GM12878 (cell line): ENCODE results near the gene MRPS18A. TPM values are rescaled to one million over a fixed set of nuclear protein-coding genes. Genes with fewer than 3 reads are reported as not detected.
A peak's percentile ranks its signal among the peaks of the same experiment; 100 is the strongest.

Experiments
- CREB1 ChIP-seq: IDR thresholded peaks from 2 replicates; pipeline ENCODE4 v1.6.1; 2012; ENCODE audit warnings: low read depth, mild to moderate bottlenecking, inconsistent platforms
- DPF2 ChIP-seq: fragments of 450-650 bp; IDR thresholded peaks from 2 replicates; pipeline ENCODE4 v1.6.1; 2017; ENCODE audit warnings: mild to moderate bottlenecking
- EZH2 ChIP-seq: IDR thresholded peaks from 2 replicates; pipeline ENCODE4 v1.6.1; 2012; ENCODE audit warnings: low read depth, mild to moderate bottlenecking, control low read depth, inconsistent platforms, low read length, borderline replicate concordance; ENCODE audit not compliant: control insufficient read depth
- FOXM1 ChIP-seq: IDR thresholded peaks from 2 replicates; pipeline ENCODE4 v1.6.1; 2012; ENCODE audit warnings: low read depth, mild to moderate bottlenecking, inconsistent platforms, low read length, moderate library complexity
- NRF1 ChIP-seq: conservative IDR thresholded peaks from 2 replicates; pipeline ENCODE4 v1.6.1; 2011; ENCODE audit warnings: mild to moderate bottlenecking, low read depth, low read length, improper control_type of control experiment
- RBBP5 ChIP-seq: fragments of 200-600 bp; sonication (generic); conservative IDR thresholded peaks from 2 replicates; pipeline ENCODE4 v1.6.1; 2016
- RELA ChIP-seq: fragments of 450-650 bp; IDR thresholded peaks from 2 replicates; pipeline ENCODE4 v1.8.0; 2014; ENCODE audit warnings: borderline replicate concordance; ENCODE audit not compliant: partially characterized antibody
- RFX5 ChIP-seq: IDR thresholded peaks from 2 replicates; pipeline ENCODE4 v1.6.1; 2011; ENCODE audit warnings: low read depth, low read length, improper control_type of control experiment
- SMAD1 ChIP-seq: fragments of 450-650 bp; IDR thresholded peaks from 2 replicates; pipeline ENCODE4 v1.6.1; 2018; ENCODE audit warnings: mild to moderate bottlenecking, low read depth; ENCODE audit not compliant: partially characterized antibody
- STAT1 ChIP-seq: fragments of 450-650 bp; conservative IDR thresholded peaks from 2 replicates; pipeline ENCODE4 v1.6.1; 2014; ENCODE audit warnings: antibody characterized with exemption, mild to moderate bottlenecking
- SUZ12 ChIP-seq: fragments of 200-600 bp; sonication (generic); IDR thresholded peaks from one replicate; pipeline ENCODE4 v1.6.1; 2018; ENCODE audit warnings: antibody characterized with exemption, mild to moderate bottlenecking; ENCODE audit not compliant: unreplicated experiment
- TCF7 ChIP-seq: IDR thresholded peaks from 2 replicates; pipeline ENCODE4 v1.6.1; 2014; ENCODE audit warnings: antibody characterized with exemption, borderline replicate concordance
- polyA plus RNA-seq, 11 experiments: library from polyadenylated mRNA; depleted of rRNA in 4 of 11; unstranded in 6 of 11; stranded (reverse) in 5 of 11; fragments of >200 nt; fragmentation: Nextera tagmentation in 4 of 11; fragmentation: Illumina TruSeq in 1 of 11; extraction: Ambion mirVana in 4 of 11; extraction: Trizol in 1 of 11; gene quantifications; 1 replicate in 1 of 11; 2 replicates in 10 of 11; pipeline versions ENCODE4 v1.2.1 to v1.2.3, GENCODE V29; 2011 to 2016; ENCODE audit warnings: inconsistent platforms in 2 of 11, missing spikeins in 2 of 11, low read depth in 1 of 11
- total RNA-seq, 4 experiments: library from RNA; depleted of rRNA in 3 of 4; stranded (reverse); fragments of >200 nt in 3 of 4; fragmentation: Illumina TruSeq in 1 of 4; extraction: Trizol in 1 of 4; gene quantifications; 2 replicates each; pipeline versions ENCODE4 v1.2.1 to v1.2.3, GENCODE V29; 2013 to 2021
- TF ChIP-seq, protein P1 (sequence below), 3 experiments: IDR thresholded peaks in 2 of 3; conservative IDR thresholded peaks in 1 of 3; 2 replicates each; pipeline ENCODE4 v1.5.1; 2011; ENCODE audit warnings: low read depth in 3 of 3, low read length in 3 of 3, mild to moderate bottlenecking in 3 of 3, control low read depth in 2 of 3, moderate library complexity in 2 of 3, inconsistent platforms in 1 of 3, mixed read lengths in 1 of 3; ENCODE audit not compliant: control insufficient read depth in 2 of 3, insufficient read depth in 1 of 3; ENCODE audit errors: extremely low read depth in 1 of 3
- TF ChIP-seq, protein P2 (sequence below): IDR thresholded peaks from 2 replicates; pipeline ENCODE4 v1.6.1; 2011; ENCODE audit warnings: low read depth, mild to moderate bottlenecking, low read length, moderate library complexity, borderline replicate concordance; ENCODE audit errors: extremely low read depth
- TF ChIP-seq, protein P3 (sequence below): IDR thresholded peaks from 2 replicates; pipeline ENCODE4 v1.6.1; 2012; ENCODE audit warnings: low read depth, low read length, improper control_type of control experiment
- TF ChIP-seq, protein P4 (sequence below): fragments of 450-650 bp; IDR thresholded peaks from 2 replicates; pipeline ENCODE4 v1.6.1; 2017; ENCODE audit warnings: mild to moderate bottlenecking, moderate library complexity
- TF ChIP-seq, protein P5 (sequence below): fragments of 450-650 bp; formaldehyde crosslinking; IDR thresholded peaks from 2 replicates; pipeline ENCODE4 v1.5.0; 2022; ENCODE audit warnings: mild to moderate bottlenecking, missing genetic modification characterization

MRPS18A gene
- total and polyA plus RNA-seq, 10 of the 15 experiments (the other 5 are each of a cell fraction or from before 2014, with no cell fraction given): 66.3 to 158 (median 98.7) TPM

DNA sequence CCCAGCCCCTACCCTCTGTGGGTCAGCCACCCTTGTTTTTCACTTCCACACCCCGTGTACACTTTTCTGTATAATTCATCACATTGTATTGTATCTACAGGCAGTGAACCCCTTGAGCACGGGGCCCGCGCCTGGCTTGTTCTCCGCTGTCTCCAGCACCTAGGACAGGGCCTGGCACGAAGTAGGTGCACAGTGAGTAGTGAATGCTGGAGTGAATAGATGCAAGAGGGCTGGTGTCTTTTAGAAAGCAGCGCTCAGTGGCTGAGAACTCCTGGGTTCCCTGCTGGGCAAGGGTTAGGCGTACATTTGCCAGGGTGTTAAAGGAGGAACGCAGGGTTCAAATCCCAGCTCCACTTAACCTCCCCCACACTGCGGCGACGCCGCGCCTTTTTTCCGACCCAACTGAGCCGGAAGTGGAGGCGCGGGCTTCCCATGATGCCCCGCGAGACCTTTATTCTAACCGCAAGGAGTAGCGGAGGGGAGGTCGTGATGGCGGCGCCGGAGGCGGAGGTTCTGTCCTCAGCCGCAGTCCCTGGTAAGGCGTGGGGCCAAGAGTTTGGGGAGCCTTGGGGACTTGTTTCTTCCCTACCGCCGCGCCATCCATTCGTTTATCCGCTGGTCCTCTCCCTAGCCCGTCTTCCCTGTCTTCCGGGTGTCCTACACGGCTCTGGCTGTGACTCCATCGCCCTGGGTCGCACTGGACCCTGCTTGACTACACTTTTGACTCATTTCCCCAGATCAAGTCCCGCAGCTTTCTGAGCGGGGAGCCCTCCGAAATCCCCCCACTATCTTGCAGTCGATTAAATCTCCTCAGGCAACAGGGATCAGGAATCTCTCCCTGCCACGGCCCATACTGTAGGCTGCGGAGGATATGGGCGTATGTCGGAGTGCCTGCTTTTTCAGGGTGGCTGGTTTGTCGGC is 51.9 kb downstream of the MRPS18A start, which contains the start of gene MAD2L1BP (continued):
- TF ChIP-seq, protein P1, sequence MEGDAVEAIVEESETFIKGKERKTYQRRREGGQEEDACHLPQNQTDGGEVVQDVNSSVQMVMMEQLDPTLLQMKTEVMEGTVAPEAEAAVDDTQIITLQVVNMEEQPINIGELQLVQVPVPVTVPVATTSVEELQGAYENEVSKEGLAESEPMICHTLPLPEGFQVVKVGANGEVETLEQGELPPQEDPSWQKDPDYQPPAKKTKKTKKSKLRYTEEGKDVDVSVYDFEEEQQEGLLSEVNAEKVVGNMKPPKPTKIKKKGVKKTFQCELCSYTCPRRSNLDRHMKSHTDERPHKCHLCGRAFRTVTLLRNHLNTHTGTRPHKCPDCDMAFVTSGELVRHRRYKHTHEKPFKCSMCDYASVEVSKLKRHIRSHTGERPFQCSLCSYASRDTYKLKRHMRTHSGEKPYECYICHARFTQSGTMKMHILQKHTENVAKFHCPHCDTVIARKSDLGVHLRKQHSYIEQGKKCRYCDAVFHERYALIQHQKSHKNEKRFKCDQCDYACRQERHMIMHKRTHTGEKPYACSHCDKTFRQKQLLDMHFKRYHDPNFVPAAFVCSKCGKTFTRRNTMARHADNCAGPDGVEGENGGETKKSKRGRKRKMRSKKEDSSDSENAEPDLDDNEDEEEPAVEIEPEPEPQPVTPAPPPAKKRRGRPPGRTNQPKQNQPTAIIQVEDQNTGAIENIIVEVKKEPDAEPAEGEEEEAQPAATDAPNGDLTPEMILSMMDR (IDR thresholded peaks at IDR 0.05 in 2 of 3, conservative IDR thresholded peaks at IDR 0.05 in 1 of 3; ENCODE audit: control insufficient read depth in 2 of 3, extremely low read depth in 1 of 3, insufficient read depth in 1 of 3, low read depth in 3 of 3, low read length in 3 of 3): no peak
- peak; percentile 87 for TF ChIP-seq DPF2
- no peak for TF ChIP-seq NRF1
- no peak for TF ChIP-seq FOXM1
- no peak for TF ChIP-seq RBBP5
- TF ChIP-seq, protein P2, sequence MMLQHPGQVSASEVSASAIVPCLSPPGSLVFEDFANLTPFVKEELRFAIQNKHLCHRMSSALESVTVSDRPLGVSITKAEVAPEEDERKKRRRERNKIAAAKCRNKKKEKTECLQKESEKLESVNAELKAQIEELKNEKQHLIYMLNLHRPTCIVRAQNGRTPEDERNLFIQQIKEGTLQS: no peak
- TF ChIP-seq RFX5: no peak
- peak; percentile 9 for TF ChIP-seq RELA
- TF ChIP-seq TCF7: no peak
- TF ChIP-seq, protein P3, sequence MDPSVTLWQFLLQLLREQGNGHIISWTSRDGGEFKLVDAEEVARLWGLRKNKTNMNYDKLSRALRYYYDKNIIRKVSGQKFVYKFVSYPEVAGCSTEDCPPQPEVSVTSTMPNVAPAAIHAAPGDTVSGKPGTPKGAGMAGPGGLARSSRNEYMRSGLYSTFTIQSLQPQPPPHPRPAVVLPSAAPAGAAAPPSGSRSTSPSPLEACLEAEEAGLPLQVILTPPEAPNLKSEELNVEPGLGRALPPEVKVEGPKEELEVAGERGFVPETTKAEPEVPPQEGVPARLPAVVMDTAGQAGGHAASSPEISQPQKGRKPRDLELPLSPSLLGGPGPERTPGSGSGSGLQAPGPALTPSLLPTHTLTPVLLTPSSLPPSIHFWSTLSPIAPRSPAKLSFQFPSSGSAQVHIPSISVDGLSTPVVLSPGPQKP: peak; percentile 87
- no peak for TF ChIP-seq SUZ12
- peak; percentile 61 for TF ChIP-seq SMAD1
- TF ChIP-seq, protein P4, sequence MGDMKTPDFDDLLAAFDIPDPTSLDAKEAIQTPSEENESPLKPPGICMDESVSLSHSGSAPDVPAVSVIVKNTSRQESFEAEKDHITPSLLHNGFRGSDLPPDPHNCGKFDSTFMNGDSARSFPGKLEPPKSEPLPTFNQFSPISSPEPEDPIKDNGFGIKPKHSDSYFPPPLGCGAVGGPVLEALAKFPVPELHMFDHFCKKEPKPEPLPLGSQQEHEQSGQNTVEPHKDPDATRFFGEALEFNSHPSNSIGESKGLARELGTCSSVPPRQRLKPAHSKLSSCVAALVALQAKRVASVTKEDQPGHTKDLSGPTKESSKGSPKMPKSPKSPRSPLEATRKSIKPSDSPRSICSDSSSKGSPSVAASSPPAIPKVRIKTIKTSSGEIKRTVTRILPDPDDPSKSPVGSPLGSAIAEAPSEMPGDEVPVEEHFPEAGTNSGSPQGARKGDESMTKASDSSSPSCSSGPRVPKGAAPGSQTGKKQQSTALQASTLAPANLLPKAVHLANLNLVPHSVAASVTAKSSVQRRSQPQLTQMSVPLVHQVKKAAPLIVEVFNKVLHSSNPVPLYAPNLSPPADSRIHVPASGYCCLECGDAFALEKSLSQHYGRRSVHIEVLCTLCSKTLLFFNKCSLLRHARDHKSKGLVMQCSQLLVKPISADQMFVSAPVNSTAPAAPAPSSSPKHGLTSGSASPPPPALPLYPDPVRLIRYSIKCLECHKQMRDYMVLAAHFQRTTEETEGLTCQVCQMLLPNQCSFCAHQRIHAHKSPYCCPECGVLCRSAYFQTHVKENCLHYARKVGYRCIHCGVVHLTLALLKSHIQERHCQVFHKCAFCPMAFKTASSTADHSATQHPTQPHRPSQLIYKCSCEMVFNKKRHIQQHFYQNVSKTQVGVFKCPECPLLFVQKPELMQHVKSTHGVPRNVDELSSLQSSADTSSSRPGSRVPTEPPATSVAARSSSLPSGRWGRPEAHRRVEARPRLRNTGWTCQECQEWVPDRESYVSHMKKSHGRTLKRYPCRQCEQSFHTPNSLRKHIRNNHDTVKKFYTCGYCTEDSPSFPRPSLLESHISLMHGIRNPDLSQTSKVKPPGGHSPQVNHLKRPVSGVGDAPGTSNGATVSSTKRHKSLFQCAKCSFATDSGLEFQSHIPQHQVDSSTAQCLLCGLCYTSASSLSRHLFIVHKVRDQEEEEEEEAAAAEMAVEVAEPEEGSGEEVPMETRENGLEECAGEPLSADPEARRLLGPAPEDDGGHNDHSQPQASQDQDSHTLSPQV: no peak
- TF ChIP-seq CREB1: peak; percentile 45; the same call in 1 of the 2 replicates
- 0 out of 2 replicates have a peak, but pooled peaks have one; percentile 39 for TF ChIP-seq STAT1
- no peak for TF ChIP-seq EZH2
- TF ChIP-seq, protein P5, sequence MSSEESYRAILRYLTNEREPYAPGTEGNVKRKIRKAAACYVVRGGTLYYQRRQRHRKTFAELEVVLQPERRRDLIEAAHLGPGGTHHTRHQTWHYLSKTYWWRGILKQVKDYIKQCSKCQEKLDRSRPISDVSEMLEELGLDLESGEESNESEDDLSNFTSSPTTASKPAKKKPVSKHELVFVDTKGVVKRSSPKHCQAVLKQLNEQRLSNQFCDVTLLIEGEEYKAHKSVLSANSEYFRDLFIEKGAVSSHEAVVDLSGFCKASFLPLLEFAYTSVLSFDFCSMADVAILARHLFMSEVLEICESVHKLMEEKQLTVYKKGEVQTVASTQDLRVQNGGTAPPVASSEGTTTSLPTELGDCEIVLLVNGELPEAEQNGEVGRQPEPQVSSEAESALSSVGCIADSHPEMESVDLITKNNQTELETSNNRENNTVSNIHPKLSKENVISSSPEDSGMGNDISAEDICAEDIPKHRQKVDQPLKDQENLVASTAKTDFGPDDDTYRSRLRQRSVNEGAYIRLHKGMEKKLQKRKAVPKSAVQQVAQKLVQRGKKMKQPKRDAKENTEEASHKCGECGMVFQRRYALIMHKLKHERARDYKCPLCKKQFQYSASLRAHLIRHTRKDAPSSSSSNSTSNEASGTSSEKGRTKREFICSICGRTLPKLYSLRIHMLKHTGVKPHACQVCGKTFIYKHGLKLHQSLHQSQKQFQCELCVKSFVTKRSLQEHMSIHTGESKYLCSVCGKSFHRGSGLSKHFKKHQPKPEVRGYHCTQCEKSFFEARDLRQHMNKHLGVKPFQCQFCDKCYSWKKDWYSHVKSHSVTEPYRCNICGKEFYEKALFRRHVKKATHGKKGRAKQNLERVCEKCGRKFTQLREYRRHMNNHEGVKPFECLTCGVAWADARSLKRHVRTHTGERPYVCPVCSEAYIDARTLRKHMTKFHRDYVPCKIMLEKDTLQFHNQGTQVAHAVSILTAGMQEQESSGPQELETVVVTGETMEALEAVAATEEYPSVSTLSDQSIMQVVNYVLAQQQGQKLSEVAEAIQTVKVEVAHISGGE (CRISPR knock-in tag): no peak
